MM.1S (cell line): ENCODE results near the gene BRF1.

Experiments used
- DNase-seq: peaks from one replicate; pipeline ENCODE4 v3.0.0-alpha.2; 2015
- H2AFZ ChIP-seq: fragments of 300-600 bp; sonication (generic); 2 replicates; pipeline ENCODE4 v1.6.0; 2016; ENCODE audit warnings: antibody characterized with exemption, low read length
- H3F3A ChIP-seq: fragments of 300-600 bp; sonication (generic); 2 replicates; pipeline ENCODE4 v1.6.1; 2016; ENCODE audit warnings: mild to moderate bottlenecking, antibody characterized with exemption, low read length, moderate library complexity, mixed read lengths; ENCODE audit not compliant: insufficient read depth
- H3K27ac ChIP-seq: fragments of 300-600 bp; sonication (generic); 2 replicates; pipeline ENCODE4 v1.5.1; 2016; ENCODE audit warnings: mild to moderate bottlenecking, low read length
- H3K27me3 ChIP-seq: fragments of 300-600 bp; sonication (generic); replicated peaks from 2 replicates; pipeline ENCODE4 v1.6.0; 2016; ENCODE audit warnings: low read length; ENCODE audit not compliant: insufficient read depth
- H3K36me3 ChIP-seq: fragments of 300-600 bp; sonication (generic); replicated peaks from 2 replicates; pipeline ENCODE4 v1.6.1; 2016; ENCODE audit warnings: mild to moderate bottlenecking, low read length, mixed read lengths; ENCODE audit not compliant: insufficient read depth
- H3K4me1 ChIP-seq: fragments of 300-600 bp; sonication (generic); 2 replicates; pipeline ENCODE4 v1.6.1; 2016; ENCODE audit warnings: low read length, mixed read lengths
- H3K4me2 ChIP-seq: fragments of 300-600 bp; sonication (generic); 2 replicates; pipeline ENCODE4 v1.6.0; 2016; ENCODE audit warnings: low read depth, low read length
- H3K4me3 ChIP-seq: fragments of 300-600 bp; sonication (generic); 2 replicates; pipeline ENCODE4 v1.5.1; 2016; ENCODE audit warnings: low read length, mixed read lengths
- H3K79me2 ChIP-seq: fragments of 300-600 bp; sonication (generic); 2 replicates; pipeline ENCODE4 v1.6.1; 2016; ENCODE audit warnings: mixed run types, low read length, mixed read lengths
- H3K9ac ChIP-seq: fragments of 300-600 bp; sonication (generic); 2 replicates; pipeline ENCODE4 v1.6.1; 2016; ENCODE audit warnings: low read length, mixed read lengths
- H3K9me2 ChIP-seq: fragments of 300-600 bp; sonication (generic); replicated peaks from 2 replicates; pipeline ENCODE4 v1.6.1; 2016; ENCODE audit warnings: mild to moderate bottlenecking, low read length, mixed read lengths; ENCODE audit not compliant: insufficient read depth
- H3K9me3 ChIP-seq: fragments of 300-600 bp; sonication (generic); replicated peaks from 2 replicates; pipeline ENCODE4 v1.6.1; 2016; ENCODE audit warnings: mild to moderate bottlenecking, low read length, mixed read lengths; ENCODE audit not compliant: insufficient read depth
- H4K20me1 ChIP-seq: fragments of 300-600 bp; sonication (generic); 2 replicates; pipeline ENCODE4 v1.6.1; 2016; ENCODE audit warnings: mild to moderate bottlenecking, low read length, moderate library complexity, mixed read lengths; ENCODE audit not compliant: insufficient read depth
- EZH2 ChIP-seq: fragments of 300-600 bp; sonication (generic); optimal IDR thresholded peaks from 2 replicates; pipeline ENCODE3; 2017; ENCODE audit warnings: low read depth, mild to moderate bottlenecking, antibody characterized with exemption, low read length, mixed read lengths
- EZH2phosphoT487 ChIP-seq: fragments of 300-600 bp; sonication (generic); IDR thresholded peaks from 2 replicates; pipeline ENCODE4 v1.6.1; 2018; ENCODE audit warnings: antibody characterized with exemption, low read length
- TF ChIP-seq, protein P1 (sequence below): fragments of 300-600 bp; sonication (generic); IDR thresholded peaks from 2 replicates; pipeline ENCODE4 v1.5.1; 2016; ENCODE audit warnings: antibody characterized with exemption, low read length, mixed read lengths

Gene BRF1

DNA sequence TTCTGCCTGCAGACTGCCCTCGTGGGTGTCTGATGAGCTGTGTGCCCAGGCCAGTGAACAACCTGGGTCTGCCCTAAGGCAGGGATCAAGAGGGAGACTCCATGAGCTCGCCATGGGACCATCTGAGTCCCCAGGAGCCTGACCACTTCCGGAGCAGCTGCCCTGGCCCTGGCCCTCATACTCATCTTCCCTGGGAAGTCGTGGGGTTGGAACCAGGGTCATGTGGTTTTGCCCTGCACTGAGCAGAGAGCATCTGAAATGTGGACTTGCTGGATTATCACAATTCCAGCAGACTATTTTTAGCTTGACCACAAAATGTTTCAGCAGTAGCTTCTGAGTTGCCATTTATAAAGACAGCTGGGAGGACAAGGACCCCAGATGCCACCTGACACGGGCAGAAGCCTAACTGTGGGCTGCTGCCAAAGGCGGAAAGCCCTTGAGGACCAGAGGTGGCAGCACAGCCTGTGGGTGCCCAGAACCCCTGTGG, 45.7 kb downstream of the BRF1 start:
- Histone ChIP-seq H3F3A (no peaks in the 10 kb centered on the region), H3K27ac (no peak overlapping the region), H3K79me2 (no peaks in the 10 kb centered on the region), H3K27me3 (no peaks in the 10 kb centered on the region), H3K9me2 (no peaks in the 10 kb centered on the region), H3K4me2 (no peak overlapping the region), H3K9me3 (no peaks in the 10 kb centered on the region), H3K36me3 (no peaks in the 10 kb centered on the region), H4K20me1 (no peaks in the 10 kb centered on the region), H2AFZ (no peak overlapping the region), H3K4me1 (peaks cover 9% of the 10 kb centered on the region), H3K9ac (no peak overlapping the region), H3K4me3 (no peak overlapping the region)
- peak; percentile 8 for DNase-seq
- TF ChIP-seq EZH2phosphoT487, result no peak
- TF ChIP-seq, protein P1, sequence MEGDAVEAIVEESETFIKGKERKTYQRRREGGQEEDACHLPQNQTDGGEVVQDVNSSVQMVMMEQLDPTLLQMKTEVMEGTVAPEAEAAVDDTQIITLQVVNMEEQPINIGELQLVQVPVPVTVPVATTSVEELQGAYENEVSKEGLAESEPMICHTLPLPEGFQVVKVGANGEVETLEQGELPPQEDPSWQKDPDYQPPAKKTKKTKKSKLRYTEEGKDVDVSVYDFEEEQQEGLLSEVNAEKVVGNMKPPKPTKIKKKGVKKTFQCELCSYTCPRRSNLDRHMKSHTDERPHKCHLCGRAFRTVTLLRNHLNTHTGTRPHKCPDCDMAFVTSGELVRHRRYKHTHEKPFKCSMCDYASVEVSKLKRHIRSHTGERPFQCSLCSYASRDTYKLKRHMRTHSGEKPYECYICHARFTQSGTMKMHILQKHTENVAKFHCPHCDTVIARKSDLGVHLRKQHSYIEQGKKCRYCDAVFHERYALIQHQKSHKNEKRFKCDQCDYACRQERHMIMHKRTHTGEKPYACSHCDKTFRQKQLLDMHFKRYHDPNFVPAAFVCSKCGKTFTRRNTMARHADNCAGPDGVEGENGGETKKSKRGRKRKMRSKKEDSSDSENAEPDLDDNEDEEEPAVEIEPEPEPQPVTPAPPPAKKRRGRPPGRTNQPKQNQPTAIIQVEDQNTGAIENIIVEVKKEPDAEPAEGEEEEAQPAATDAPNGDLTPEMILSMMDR, result no peak
- no peak for TF ChIP-seq EZH2

DNA sequence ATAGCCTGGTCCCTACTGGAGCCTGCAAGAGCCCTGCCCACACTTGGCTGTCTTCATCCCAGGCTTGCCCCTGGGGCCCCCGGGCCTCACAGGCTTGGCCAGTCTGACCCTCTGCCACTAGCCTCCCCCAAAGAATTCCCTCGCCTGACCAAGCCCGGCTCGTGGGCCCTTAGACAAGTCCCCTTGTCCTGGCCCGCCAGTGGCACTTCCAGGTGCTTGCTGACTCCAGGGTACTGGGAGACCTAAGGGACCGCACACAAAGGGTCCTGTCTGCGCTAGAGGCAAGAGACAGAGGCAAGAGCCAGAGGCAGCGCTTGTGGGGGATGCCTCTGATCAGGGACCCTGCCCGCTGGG, 47.5 kb downstream of the BRF1 start:
- peaks cover 9% of the 10 kb centered on the region for H3K4me1 ChIP-seq

DNA sequence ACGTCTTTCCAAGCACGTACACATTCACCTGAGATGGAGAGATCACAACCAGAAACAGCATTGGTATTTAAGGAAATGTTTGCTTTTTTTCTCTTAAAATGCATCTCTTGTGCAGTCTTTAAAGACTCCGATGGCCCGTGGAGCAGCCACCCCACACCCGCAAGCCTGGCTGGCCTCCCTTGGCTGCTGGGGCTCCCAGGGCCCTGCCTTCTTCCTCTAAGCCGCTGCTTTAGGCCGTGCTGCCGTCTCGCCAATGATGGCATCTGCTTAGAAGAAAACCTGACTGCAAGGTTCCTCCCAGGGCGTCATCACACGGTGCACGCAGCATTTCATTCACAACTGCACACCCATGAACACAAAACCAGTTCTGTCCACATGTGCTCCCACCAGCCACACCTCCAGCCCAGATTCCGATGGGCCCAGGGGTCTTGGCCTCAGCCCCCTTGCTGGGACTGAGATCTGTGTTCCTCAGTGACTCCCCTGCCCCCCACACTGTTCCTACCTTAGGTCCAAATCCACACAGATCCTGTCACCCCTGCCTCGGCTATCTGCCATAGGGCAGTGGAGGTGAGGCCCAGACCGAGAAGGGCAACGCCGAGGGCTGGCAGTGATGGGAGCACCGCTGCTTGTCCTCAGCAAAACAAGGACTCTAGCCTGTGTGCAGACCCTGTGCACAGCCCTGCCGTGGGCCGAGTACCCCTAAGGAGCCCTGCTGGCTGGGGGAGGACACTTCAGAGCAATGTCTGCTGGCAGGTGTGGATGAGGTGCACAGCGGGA, 48.1 kb downstream of the BRF1 start:
- no peaks in the 10 kb centered on the region for H3K9me2 ChIP-seq
- no peaks in the 10 kb centered on the region for H3K36me3 ChIP-seq
- no peak overlapping the region for H3K4me3 ChIP-seq
- DNase-seq, result no peak
- no peak for TF ChIP-seq EZH2phosphoT487
- no peak for TF ChIP-seq EZH2
- TF ChIP-seq, protein P1, result no peak
- H3F3A ChIP-seq, result no peaks in the 10 kb centered on the region
- no peaks in the 10 kb centered on the region for H3K79me2 ChIP-seq
- no peak overlapping the region for H3K9ac ChIP-seq
- H3K4me1 ChIP-seq, result peaks cover 9% of the 10 kb centered on the region
- no peaks in the 10 kb centered on the region for H4K20me1 ChIP-seq
- H3K27ac ChIP-seq, result no peak overlapping the region
- H2AFZ ChIP-seq, result no peak overlapping the region
- H3K9me3 ChIP-seq, result no peaks in the 10 kb centered on the region
- H3K4me2 ChIP-seq, result no peak overlapping the region
- no peaks in the 10 kb centered on the region for H3K27me3 ChIP-seq

More for the DNA sequence above, 47.5 kb downstream of the BRF1 start:
- H3K9ac ChIP-seq, result no peak overlapping the region
- no peaks in the 10 kb centered on the region for H3K27me3 ChIP-seq
- H4K20me1 ChIP-seq, result no peaks in the 10 kb centered on the region
- H2AFZ ChIP-seq, result no peak overlapping the region
- H3K36me3 ChIP-seq, result no peaks in the 10 kb centered on the region
- no peaks in the 10 kb centered on the region for H3K9me3 ChIP-seq
- TF ChIP-seq, protein P1, result no peak
- TF ChIP-seq EZH2phosphoT487 (no peak), EZH2 (no peak)
- DNase-seq, result no peak
- no peak overlapping the region for H3K27ac ChIP-seq
- H3F3A ChIP-seq, result no peaks in the 10 kb centered on the region
- H3K4me3 ChIP-seq, result no peak overlapping the region
- no peak overlapping the region for H3K4me2 ChIP-seq
- no peaks in the 10 kb centered on the region for H3K9me2 ChIP-seq
- H3K79me2 ChIP-seq, result no peaks in the 10 kb centered on the region
